Epithelial cell of proximal tubule (primary cell): ENCODE measurements around the gene EMX2. TPM values are rescaled to one million over a fixed set of nuclear protein-coding genes. Genes with fewer than 3 reads are reported as not detected.
A peak's percentile ranks its signal among the peaks of the same experiment; 100 is the strongest.

Experiments used
- DNase-seq: peaks from one replicate; pipeline ENCODE4 v3.0.0-alpha.2; 2011; ENCODE audit warnings: low read depth
- H3K4me3 ChIP-seq: 2 replicates; pipeline ENCODE4 v1.5.1; 2011; ENCODE audit warnings: low read depth, mild to moderate bottlenecking, low read length
- total RNA-seq: library from RNA; depleted of rRNA; stranded (reverse); fragments of >200 nt; gene quantifications from 2 replicates; pipeline ENCODE4 v1.2.3, GENCODE V29; 2015
- TF ChIP-seq, protein P1 (sequence below): conservative IDR thresholded peaks from 2 replicates; pipeline ENCODE4 v1.5.1; 2012; ENCODE audit warnings: low read depth, mild to moderate bottlenecking, low read length

The EMX2 gene
- total RNA-seq, 1 donor from 2014 or later = 10.7 TPM

- peak overlapping the region; percentile 95 for H3K4me3 ChIP-seq
- no peak for DNase-seq
- TF ChIP-seq, protein P1, sequence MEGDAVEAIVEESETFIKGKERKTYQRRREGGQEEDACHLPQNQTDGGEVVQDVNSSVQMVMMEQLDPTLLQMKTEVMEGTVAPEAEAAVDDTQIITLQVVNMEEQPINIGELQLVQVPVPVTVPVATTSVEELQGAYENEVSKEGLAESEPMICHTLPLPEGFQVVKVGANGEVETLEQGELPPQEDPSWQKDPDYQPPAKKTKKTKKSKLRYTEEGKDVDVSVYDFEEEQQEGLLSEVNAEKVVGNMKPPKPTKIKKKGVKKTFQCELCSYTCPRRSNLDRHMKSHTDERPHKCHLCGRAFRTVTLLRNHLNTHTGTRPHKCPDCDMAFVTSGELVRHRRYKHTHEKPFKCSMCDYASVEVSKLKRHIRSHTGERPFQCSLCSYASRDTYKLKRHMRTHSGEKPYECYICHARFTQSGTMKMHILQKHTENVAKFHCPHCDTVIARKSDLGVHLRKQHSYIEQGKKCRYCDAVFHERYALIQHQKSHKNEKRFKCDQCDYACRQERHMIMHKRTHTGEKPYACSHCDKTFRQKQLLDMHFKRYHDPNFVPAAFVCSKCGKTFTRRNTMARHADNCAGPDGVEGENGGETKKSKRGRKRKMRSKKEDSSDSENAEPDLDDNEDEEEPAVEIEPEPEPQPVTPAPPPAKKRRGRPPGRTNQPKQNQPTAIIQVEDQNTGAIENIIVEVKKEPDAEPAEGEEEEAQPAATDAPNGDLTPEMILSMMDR = no peak
Observed at GRCh38 chr10:117550076-117550475, 7.5 kb downstream of the EMX2 start.

GRCh38 chr10:117550599-117551329 is 8.2 kb downstream of the EMX2 start:
- TF ChIP-seq, protein P1 = no peak

GRCh38 chr10:117551330-117552155 is 9.0 kb downstream of the EMX2 start:
- no peak for DNase-seq
- TF ChIP-seq, protein P1 = no peak
- H3K4me3 ChIP-seq = peak overlapping the region; percentile 95

More at GRCh38 chr10:117550599-117551329, 8.2 kb downstream of the EMX2 start:
- no peak for DNase-seq
- H3K4me3 ChIP-seq = peak overlapping the region; percentile 95

DNA sequence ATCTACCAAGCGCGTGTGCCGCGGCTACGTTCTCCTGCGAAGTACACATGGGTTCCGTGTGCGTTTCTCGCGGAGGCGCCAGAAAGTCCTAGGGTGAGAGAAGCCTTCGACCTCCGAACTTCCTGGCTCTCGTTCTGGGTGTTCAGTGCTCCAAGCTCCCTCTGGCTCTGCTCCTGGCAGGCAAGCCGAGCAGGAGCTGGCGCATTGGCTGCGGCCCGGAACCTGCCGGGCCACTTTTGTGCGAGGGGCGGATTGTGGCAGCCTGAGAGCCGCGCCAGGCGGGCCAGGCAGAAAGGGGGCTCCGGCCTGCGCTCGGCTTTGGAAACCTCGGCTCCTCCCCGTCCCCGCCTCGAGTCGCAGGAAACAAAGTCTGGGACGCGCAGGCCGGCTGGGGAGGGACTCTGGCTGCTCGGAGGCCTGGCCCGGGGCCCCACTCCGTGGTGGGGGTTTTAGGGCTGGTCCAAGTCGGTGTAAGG is 9.6 kb downstream of the EMX2 start:
- TF ChIP-seq, protein P1 = no peak
- peak overlapping the region; percentile 95 for H3K4me3 ChIP-seq
- DNase-seq = no peak

- peak overlapping the region; percentile 95 for H3K4me3 ChIP-seq
Observed at GRCh38 chr10:117552701-117553141, 10.2 kb downstream of the EMX2 start.

DNA sequence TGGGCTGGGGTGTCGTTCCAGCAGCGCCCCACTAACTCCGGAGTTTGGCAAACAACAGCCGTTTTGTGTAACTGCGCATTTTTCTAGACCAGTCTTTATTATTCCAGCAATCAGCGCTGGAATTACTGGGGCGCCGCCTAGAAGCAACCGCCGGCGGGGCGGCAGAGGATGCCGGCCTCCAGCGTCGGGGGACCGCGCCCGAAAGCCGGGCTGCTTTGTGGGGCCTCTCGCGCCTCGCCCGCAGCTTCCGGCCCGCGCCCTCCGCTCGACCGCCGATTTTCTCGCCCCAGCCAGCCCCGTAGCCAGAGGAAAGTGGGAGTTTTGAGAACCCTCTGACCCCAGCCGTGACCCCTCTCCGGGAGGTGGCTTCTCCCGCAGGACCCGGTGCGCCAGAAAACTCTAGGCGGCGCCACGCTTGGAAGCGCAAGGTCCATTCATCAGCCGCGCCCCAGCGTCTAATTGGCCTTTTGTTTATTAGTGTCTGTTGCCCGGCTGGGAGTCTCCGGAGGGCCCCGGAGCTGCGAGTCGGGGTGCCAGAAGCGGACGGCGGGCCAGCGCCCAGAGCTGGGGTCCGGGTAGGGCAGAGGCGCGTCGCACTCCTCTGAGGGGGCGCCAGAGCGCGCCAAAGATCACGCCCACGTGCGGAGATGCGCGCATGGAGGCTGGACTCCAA is 10.7 kb downstream of the EMX2 start:
- H3K4me3 ChIP-seq = peak overlapping the region; percentile 95
- TF ChIP-seq, protein P1 = peak; percentile 40
- DNase-seq = no peak

More at GRCh38 chr10:117552701-117553141, 10.2 kb downstream of the EMX2 start:
- no peak for DNase-seq
- TF ChIP-seq, protein P1 = no peak
